HepG2 (cell line): ENCODE data around the gene EIF3J. TPM values are rescaled to one million over a fixed set of nuclear protein-coding genes. Genes with fewer than 3 reads are reported as not detected.

Experiments used
- ATAC-seq: fragments of 200-7000 bp; cut with Tn5 transposase; 3 replicates; pipeline ENCODE4 v1.9.1; 2020; ENCODE audit warnings: mild to moderate bottlenecking, moderate library complexity
- BruUV-seq: library from RNA; stranded (reverse); fragments of 400-500 nt; replicated peaks from 2 replicates; lab custom pipeline; 2021; lab: Mats Ljungman, UMichigan
- CTCF ChIA-PET: fragments of 300-600 bp; formaldehyde crosslinking; extraction: SDS; loops from one replicate; lab custom pipeline; 2021; ENCODE audit warnings: low total read pairs, inconsistent platforms, low intra/inter-chr PET ratio; lab: Yijun Ruan, JAX
- POLR2A ChIA-PET: fragments of 350-600 bp; sonication (Branson Sonifier 250); formaldehyde crosslinking; loops from one replicate; lab custom pipeline; 2020; ENCODE audit warnings: antibody characterized with exemption, inconsistent platforms; lab: Yijun Ruan, JAX
- DNase-seq: peaks from one replicate; pipeline ENCODE4 v3.0.0-alpha.2; 2015; ENCODE audit warnings: low spot score
- FAIRE-seq: peaks from 3 replicates; lab custom pipeline; 2011; peaks lifted over from hg19 to GRCh38; lab: Jason Lieb, UNC
- H2AFZ ChIP-seq: one replicate; pipeline ENCODE4 v1.6.1; 2011; ENCODE audit warnings: low read length, inconsistent platforms
- H3K27ac ChIP-seq: fragments of 300-600 bp; 3 replicates; pipeline ENCODE4 v1.8.0; 2011; ENCODE audit warnings: mixed run types, mild to moderate bottlenecking, mixed read lengths, low read length, inconsistent platforms; ENCODE audit not compliant: insufficient read depth; ENCODE audit errors: extremely low read length
- H3K27me3 ChIP-seq, 2 experiments: fragments of 200-600 bp in 1 of 2; 2 replicates in 1 of 2; 3 replicates in 1 of 2; pipeline versions ENCODE4 v1.6.0 to v1.8.0; 2011; ENCODE audit warnings: low read length in 2 of 2, mild to moderate bottlenecking in 2 of 2, moderate library complexity in 2 of 2, inconsistent platforms in 1 of 2; ENCODE audit not compliant: insufficient read depth in 2 of 2, control insufficient read depth in 1 of 2
- H3K36me3 ChIP-seq, 2 experiments: fragments of 200-600 bp in 1 of 2; replicated peaks in 1 of 2; 2 replicates in 1 of 2; 3 replicates in 1 of 2; pipeline versions ENCODE4 v1.5.1 to v1.8.0; 2011; ENCODE audit warnings: low read length in 2 of 2, inconsistent platforms in 1 of 2; ENCODE audit not compliant: insufficient read depth in 2 of 2, control insufficient read depth in 1 of 2
- H3K4me1 ChIP-seq: 2 replicates; pipeline ENCODE4 v1.5.1; 2012; ENCODE audit warnings: low read length, inconsistent platforms; ENCODE audit not compliant: insufficient read depth
- H3K4me2 ChIP-seq: 2 replicates; pipeline ENCODE4 v1.6.0; 2011; ENCODE audit warnings: low read depth, low read length, inconsistent platforms
- H3K4me3 ChIP-seq, 3 experiments: fragments of 200-600 bp in 1 of 3; sonication (generic), shearing (Covaris generic) in 1 of 3; replicated peaks in 1 of 3; 2 replicates each; pipeline ENCODE4 v1.5.1; 2011 to 2016; ENCODE audit warnings: low read length in 3 of 3, inconsistent platforms in 2 of 3, low read depth in 2 of 3, mild to moderate bottlenecking in 2 of 3, control low read depth in 1 of 3, mixed read lengths in 1 of 3; ENCODE audit not compliant: insufficient read depth in 1 of 3
- H3K79me2 ChIP-seq: one replicate; pipeline ENCODE4 v1.6.1; 2011; ENCODE audit warnings: low read length, inconsistent platforms; ENCODE audit not compliant: insufficient read depth
- H3K9ac ChIP-seq: 2 replicates; pipeline ENCODE4 v1.6.0; 2011; ENCODE audit warnings: mild to moderate bottlenecking, low read depth, low read length, inconsistent platforms; ENCODE audit not compliant: insufficient read depth
- H3K9me3 ChIP-seq: 2 replicates; pipeline ENCODE4 v1.5.1; 2012; ENCODE audit warnings: mild to moderate bottlenecking, low read length
- H4K20me1 ChIP-seq: 2 replicates; pipeline ENCODE4 v1.6.0; 2011; ENCODE audit warnings: inconsistent platforms, mild to moderate bottlenecking, low read length, moderate library complexity; ENCODE audit not compliant: insufficient read depth
- ARNT ChIP-seq: fragments of 450-650 bp; IDR thresholded peaks from 2 replicates; pipeline ENCODE4 v1.6.1; 2017
- ATAD3A ChIP-seq: sonication (generic); formaldehyde crosslinking; IDR thresholded peaks from 2 replicates; pipeline ENCODE4 v1.4.0; 2020; ENCODE audit warnings: missing genetic modification reagents
- GABPA ChIP-seq, 2 experiments: IDR thresholded peaks; 2 replicates each; pipeline ENCODE4 v1.6.1; 2011 to 2016; ENCODE audit warnings: low read depth in 2 of 2, low read length in 1 of 2, missing biosample characterization in 1 of 2, missing genetic modification characterization in 1 of 2
- KDM5B ChIP-seq: sonication (generic); formaldehyde crosslinking; IDR thresholded peaks from 2 replicates; pipeline ENCODE4 v1.4.0; 2020; ENCODE audit warnings: missing genetic modification reagents, mild to moderate bottlenecking, borderline replicate concordance
- NFIC ChIP-seq: IDR thresholded peaks from 2 replicates; pipeline ENCODE4 v1.6.1; 2012; ENCODE audit warnings: mild to moderate bottlenecking, low read length, inconsistent platforms
- PAX8 ChIP-seq: sonication (generic); formaldehyde crosslinking; IDR thresholded peaks from 2 replicates; pipeline ENCODE4 v1.8.0; 2022; ENCODE audit warnings: mild to moderate bottlenecking, missing genetic modification reagents, borderline replicate concordance
- POLR2A ChIP-seq, 2 experiments: IDR thresholded peaks; 2 replicates each; pipeline ENCODE4 v1.6.1; 2011; ENCODE audit warnings: low read depth in 2 of 2, low read length in 2 of 2, mild to moderate bottlenecking in 1 of 2, moderate library complexity in 1 of 2; ENCODE audit not compliant: insufficient read depth in 1 of 2
- REXO4 ChIP-seq: sonication (generic); formaldehyde crosslinking; IDR thresholded peaks from 2 replicates; pipeline ENCODE4 v1.8.0; 2022; ENCODE audit warnings: missing genetic modification reagents, mild to moderate bottlenecking, borderline replicate concordance
- SMAD3 ChIP-seq: sonication (generic); formaldehyde crosslinking; IDR thresholded peaks from 2 replicates; pipeline ENCODE4 v1.4.0; 2020; ENCODE audit warnings: missing genetic modification reagents
- SRY ChIP-seq: sonication (generic); formaldehyde crosslinking; IDR thresholded peaks from 2 replicates; pipeline ENCODE4 v1.8.0; 2022; ENCODE audit warnings: mild to moderate bottlenecking, missing genetic modification reagents
- U2AF1 ChIP-seq: fragments of 200-400 bp; formaldehyde crosslinking; optimal IDR thresholded peaks from 2 replicates; pipeline ENCODE3; 2017; ENCODE audit warnings: mild to moderate bottlenecking, low read depth, low read length
- ZNF12 ChIP-seq: sonication (generic); formaldehyde crosslinking; IDR thresholded peaks from 2 replicates; pipeline ENCODE4 v1.5.0; 2020; ENCODE audit warnings: missing genetic modification reagents
- ZNF678 ChIP-seq: sonication (generic); formaldehyde crosslinking; IDR thresholded peaks from 2 replicates; pipeline ENCODE4 v1.4.0; 2020; ENCODE audit warnings: mild to moderate bottlenecking, missing genetic modification reagents
- ZSCAN29 ChIP-seq: sonication (generic); formaldehyde crosslinking; conservative IDR thresholded peaks from 2 replicates; pipeline ENCODE4 v1.4.0; 2020; ENCODE audit warnings: mild to moderate bottlenecking, missing genetic modification reagents
- WGBS: methylation state at CpG from one replicate; pipeline ENCODE4 v1.1.6; 2017; ENCODE audit warnings: low lambda C conversion rate; 5-methylcytosine and 5-hydroxymethylcytosine counted together
- in situ Hi-C: cut with HindIII; loops from 2 replicates; pipeline ENCODE4 v1.10.0; 2017; ENCODE audit warnings: low pct_unique_long_range_greater_than_20kb; ENCODE audit not compliant: extremely low pct_ligation_motif_present
- intact Hi-C: fragments of 100-400 bp; cut with micrococcal nuclease; formaldehyde crosslinking; loops from one replicate; pipeline ENCODE4 v1.10.0; 2022; ENCODE audit not compliant: unreplicated experiment
- polyA plus RNA-seq, 8 experiments: library from polyadenylated mRNA; depleted of rRNA in 3 of 8; stranded (reverse) in 7 of 8; unstranded in 1 of 8; fragments of >200 nt; fragmentation: Illumina TruSeq in 4 of 8; extraction: Trizol in 4 of 8; gene quantifications; 2 replicates each; pipeline versions ENCODE4 v1.2.1 to v1.2.3, GENCODE V29; 2011 to 2016; ENCODE audit warnings: low read depth in 4 of 8, missing spikeins in 1 of 8, mixed read lengths in 1 of 8; ENCODE audit not compliant: insufficient read depth in 1 of 8
- total RNA-seq, 5 experiments: library from RNA; depleted of rRNA; stranded (reverse); fragments of >200 nt; fragmentation: Illumina TruSeq; extraction: Trizol; gene quantifications; 2 replicates each; pipeline ENCODE4 v1.2.3, GENCODE V29; 2016; ENCODE audit warnings: low read depth in 1 of 5
- TF ChIP-seq, protein P1 (sequence below): sonication (generic); formaldehyde crosslinking; IDR thresholded peaks from 2 replicates; pipeline ENCODE4 v1.4.0; 2020; ENCODE audit warnings: missing genetic modification reagents, borderline replicate concordance
- TF ChIP-seq, protein P2 (sequence below): sonication (generic); formaldehyde crosslinking; IDR thresholded peaks from 2 replicates; pipeline ENCODE4 v1.9.0; 2022; ENCODE audit warnings: missing genetic modification reagents, mild to moderate bottlenecking, borderline replicate concordance

EIF3J gene
- total and polyA plus RNA-seq, 2 of the 13 experiments (the other 11 are each of a cell fraction or from before 2014, with no cell fraction given): 51.7 to 69.2 TPM

DNA sequence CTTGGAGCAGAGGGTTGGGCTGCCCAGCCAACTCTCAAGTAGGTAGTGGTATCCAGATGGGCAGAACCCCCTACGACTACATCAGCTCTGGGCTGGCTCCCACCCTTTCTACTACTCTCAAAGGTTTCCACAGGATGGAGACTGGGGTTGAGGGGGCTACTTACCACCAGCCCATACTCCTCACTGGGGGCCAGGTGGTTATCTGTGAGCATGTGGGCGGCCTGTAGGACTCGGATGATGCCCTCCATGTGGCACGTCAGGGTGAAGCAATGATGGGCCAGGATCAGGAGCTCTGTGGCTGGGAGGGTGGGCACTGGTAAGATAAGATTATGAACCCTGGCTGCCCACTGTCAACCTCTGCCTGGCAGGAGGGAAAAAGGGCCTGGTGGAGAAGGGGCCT lies 33.4 kb downstream of the EIF3J start:
- 96% methylated on average over 4 of the region's 4 CpGs for WGBS
- Histone ChIP-seq H3K36me3 (peaks cover 17 to 35% of the 10 kb centered on the region in 2 experiments; a peak in 4 of 5 replicates), H2AFZ (no peak overlapping the region), H3K79me2 (no peaks in the 10 kb centered on the region), H3K4me1 (no peaks in the 10 kb centered on the region), H3K4me3 (no peak overlapping the region), H3K27me3 (no peaks in the 10 kb centered on the region), H3K9ac (no peak overlapping the region), H3K4me2 (no peak overlapping the region), H3K9me3 (peaks cover under 1% of the 10 kb centered on the region; the same call in 1 of the 2 replicates), H3K27ac (no peak overlapping the region), H4K20me1 (no peaks in the 10 kb centered on the region)
- ChIA-PET POLR2A (no interaction called here), CTCF (no interaction called here)
- no peak for DNase-seq
- TF ChIP-seq SRY (CRISPR knock-in tag) (no peak), REXO4 (CRISPR knock-in tag) (0 out of 2 replicates have a peak, but pooled peaks have one; percentile 34), KDM5B (CRISPR knock-in tag) (no peak), ATAD3A (CRISPR knock-in tag) (no peak), ARNT (no peak)
- intact Hi-C loops: no loop called here
- no TSS peak for BruUV-seq
- no peak for FAIRE-seq
- in situ Hi-C loops: no loop called here
- peak; percentile 26 for ATAC-seq

DNA sequence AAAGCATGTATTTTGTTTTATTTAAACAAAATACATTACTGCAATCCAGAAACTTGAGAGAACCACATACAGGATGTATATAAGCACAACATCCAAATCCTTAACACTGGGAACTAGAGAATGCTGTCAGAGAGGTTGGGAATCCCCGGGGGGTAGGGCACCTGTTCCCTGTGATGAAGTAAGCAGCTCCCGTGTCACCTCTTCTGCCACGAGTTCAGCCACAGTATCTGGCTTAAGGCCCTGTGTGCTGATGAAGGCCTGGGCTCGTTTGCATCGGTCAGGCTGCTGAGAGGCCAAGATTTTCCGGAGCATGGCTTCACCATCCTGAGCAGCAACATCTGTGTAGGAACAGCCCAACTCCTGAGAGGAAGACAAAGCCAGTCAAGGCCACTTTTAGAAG lies 36.4 kb downstream of the EIF3J start:
- H3K4me2 ChIP-seq: no peak overlapping the region
- no peak for DNase-seq
- H3K36me3 ChIP-seq: peaks cover 7 to 16% of the 10 kb centered on the region in 2 experiments; a peak in 4 of 5 replicates
- no peak overlapping the region for H3K9ac ChIP-seq
- no TSS peak for BruUV-seq
- H2AFZ ChIP-seq: no peak overlapping the region
- no peak overlapping the region for H3K4me3 ChIP-seq
- no peaks in the 10 kb centered on the region for H3K4me1 ChIP-seq
- POLR2A ChIA-PET: no interaction called here
- in situ Hi-C loops (no loop called here), intact Hi-C loops (no loop called here)
- no peaks in the 10 kb centered on the region for H3K9me3 ChIP-seq
- WGBS: 97% methylated on average over 6 of the region's 6 CpGs
- no peaks in the 10 kb centered on the region for H3K79me2 ChIP-seq
- no peaks in the 10 kb centered on the region for H4K20me1 ChIP-seq
- no peak overlapping the region for H3K27ac ChIP-seq
- ATAC-seq: no peak
- no peaks in the 10 kb centered on the region for H3K27me3 ChIP-seq
- no peak for FAIRE-seq
- CTCF ChIA-PET: no interaction called here
- no peak for TF ChIP-seq POLR2A (IDR thresholded peaks at IDR 0.05; ENCODE audit: insufficient read depth in 1 of 2, low read depth in 2 of 2, low read length in 2 of 2)
- no peak for TF ChIP-seq U2AF1
- TF ChIP-seq ZNF678 (CRISPR knock-in tag): no peak
- TF ChIP-seq ZSCAN29 (CRISPR knock-in tag): no peak
- TF ChIP-seq PAX8 (CRISPR knock-in tag): no peak
- TF ChIP-seq ZNF12 (CRISPR knock-in tag): no peak
- no peak for TF ChIP-seq SMAD3
- TF ChIP-seq NFIC: no peak
- TF ChIP-seq, protein P1, sequence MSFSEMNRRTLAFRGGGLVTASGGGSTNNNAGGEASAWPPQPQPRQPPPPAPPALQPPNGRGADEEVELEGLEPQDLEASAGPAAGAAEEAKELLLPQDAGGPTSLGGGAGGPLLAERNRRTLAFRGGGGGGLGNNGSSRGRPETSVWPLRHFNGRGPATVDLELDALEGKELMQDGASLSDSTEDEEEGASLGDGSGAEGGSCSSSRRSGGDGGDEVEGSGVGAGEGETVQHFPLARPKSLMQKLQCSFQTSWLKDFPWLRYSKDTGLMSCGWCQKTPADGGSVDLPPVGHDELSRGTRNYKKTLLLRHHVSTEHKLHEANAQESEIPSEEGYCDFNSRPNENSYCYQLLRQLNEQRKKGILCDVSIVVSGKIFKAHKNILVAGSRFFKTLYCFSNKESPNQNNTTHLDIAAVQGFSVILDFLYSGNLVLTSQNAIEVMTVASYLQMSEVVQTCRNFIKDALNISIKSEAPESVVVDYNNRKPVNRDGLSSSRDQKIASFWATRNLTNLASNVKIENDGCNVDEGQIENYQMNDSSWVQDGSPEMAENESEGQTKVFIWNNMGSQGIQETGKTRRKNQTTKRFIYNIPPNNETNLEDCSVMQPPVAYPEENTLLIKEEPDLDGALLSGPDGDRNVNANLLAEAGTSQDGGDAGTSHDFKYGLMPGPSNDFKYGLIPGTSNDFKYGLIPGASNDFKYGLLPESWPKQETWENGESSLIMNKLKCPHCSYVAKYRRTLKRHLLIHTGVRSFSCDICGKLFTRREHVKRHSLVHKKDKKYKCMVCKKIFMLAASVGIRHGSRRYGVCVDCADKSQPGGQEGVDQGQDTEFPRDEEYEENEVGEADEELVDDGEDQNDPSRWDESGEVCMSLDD (CRISPR knock-in tag): no peak
- TF ChIP-seq GABPA (IDR thresholded peaks at IDR 0.05; ENCODE audit: low read depth, low read length): no peak
- TF ChIP-seq GABPA (CRISPR knock-in tag; IDR thresholded peaks at IDR 0.05; ENCODE audit: low read depth): no peak
- TF ChIP-seq, protein P2, sequence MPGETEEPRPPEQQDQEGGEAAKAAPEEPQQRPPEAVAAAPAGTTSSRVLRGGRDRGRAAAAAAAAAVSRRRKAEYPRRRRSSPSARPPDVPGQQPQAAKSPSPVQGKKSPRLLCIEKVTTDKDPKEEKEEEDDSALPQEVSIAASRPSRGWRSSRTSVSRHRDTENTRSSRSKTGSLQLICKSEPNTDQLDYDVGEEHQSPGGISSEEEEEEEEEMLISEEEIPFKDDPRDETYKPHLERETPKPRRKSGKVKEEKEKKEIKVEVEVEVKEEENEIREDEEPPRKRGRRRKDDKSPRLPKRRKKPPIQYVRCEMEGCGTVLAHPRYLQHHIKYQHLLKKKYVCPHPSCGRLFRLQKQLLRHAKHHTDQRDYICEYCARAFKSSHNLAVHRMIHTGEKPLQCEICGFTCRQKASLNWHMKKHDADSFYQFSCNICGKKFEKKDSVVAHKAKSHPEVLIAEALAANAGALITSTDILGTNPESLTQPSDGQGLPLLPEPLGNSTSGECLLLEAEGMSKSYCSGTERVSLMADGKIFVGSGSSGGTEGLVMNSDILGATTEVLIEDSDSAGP: no peak
